OCI-LY7 (cell line): ENCODE data around the gene ZNF44.

Source experiments
- CTCF ChIP-seq: fragments of 200-600 bp; sonication (generic); conservative IDR thresholded peaks from 2 replicates; pipeline ENCODE4 v1.5.1; 2014; ENCODE audit warnings: mild to moderate bottlenecking, antibody characterized with exemption, low read length, moderate library complexity, mixed read lengths
- EZH2phosphoT487 ChIP-seq: fragments of 200-600 bp; sonication (generic); IDR thresholded peaks from 2 replicates; pipeline ENCODE4 v1.6.1; 2018; ENCODE audit warnings: low read depth, borderline replicate concordance, mild to moderate bottlenecking, mixed run types, antibody characterized with exemption, low read length, moderate library complexity, mixed read lengths

- no peak for TF ChIP-seq CTCF
- no peak for TF ChIP-seq EZH2phosphoT487
Measured at GRCh38 chr19:12265921-12266704, 28.6 kb downstream of the ZNF44 start.
